Spleen (tissue), 11 donors: Measurements from ENCODE around the gene METTL2B. TPM values are rescaled to one million over a fixed set of nuclear protein-coding genes. Genes with fewer than 3 reads are reported as not detected.
"Not testable (repeated sequence)": the region's sequence is repeated elsewhere in the genome, so short reads cannot be mapped to it uniquely, and the experiment has no call there.

ENCODE experiments used
- DNase-seq: peaks from one replicate; pipeline ENCODE4 v3.0.0-alpha.2; 2020
- H3K27ac ChIP-seq, 8 donors: fragments of 200-600 bp; sonication (generic) in 7 of 8; 1 replicate in 4 of 8; 2 replicates in 4 of 8; pipeline versions ENCODE4 v1.5.0 to v1.8.0; 2016 to 2021; ENCODE audit warnings: inconsistent platforms in 4 of 8, mild to moderate bottlenecking in 4 of 8, moderate library complexity in 1 of 8
- H3K27me3 ChIP-seq, 7 donors: fragments of 200-600 bp; sonication (generic) in 6 of 7; replicated peaks in 1 of 7; 1 replicate in 4 of 7; 2 replicates in 3 of 7; pipeline versions ENCODE4 v1.5.0 to v1.8.0; 2016 to 2021; ENCODE audit warnings: inconsistent platforms in 3 of 7, mild to moderate bottlenecking in 1 of 7
- H3K36me3 ChIP-seq, 6 donors: fragments of 200-600 bp; sonication (generic) in 5 of 6; 1 replicate in 4 of 6; 2 replicates in 2 of 6; pipeline versions ENCODE4 v1.5.0 to v1.8.0; 2016 to 2021; ENCODE audit warnings: inconsistent platforms in 2 of 6
- H3K4me1 ChIP-seq, 6 donors: fragments of 200-600 bp; sonication (generic) in 5 of 6; 1 replicate in 3 of 6; 2 replicates in 3 of 6; pipeline versions ENCODE4 v1.5.0 to v1.8.0; 2016 to 2021; ENCODE audit warnings: inconsistent platforms in 3 of 6
- H3K4me3 ChIP-seq, 8 donors: fragments of 200-600 bp; sonication (generic) in 7 of 8; 1 replicate in 4 of 8; 2 replicates in 4 of 8; pipeline versions ENCODE4 v1.5.0 to v1.8.0; 2016 to 2021; ENCODE audit warnings: inconsistent platforms in 4 of 8, mild to moderate bottlenecking in 4 of 8, moderate library complexity in 2 of 8
- H3K9me3 ChIP-seq, 8 donors: fragments of 200-600 bp; sonication (generic) in 7 of 8; 1 replicate in 4 of 8; 2 replicates in 4 of 8; pipeline versions ENCODE4 v1.5.0 to v1.8.0; 2016 to 2021; ENCODE audit warnings: inconsistent platforms in 4 of 8
- POLR2A ChIP-seq, 3 donors: fragments of 450-650 bp; IDR thresholded peaks; one replicate each; pipeline ENCODE4 v1.5.1; 2017; ENCODE audit warnings: antibody characterized with exemption in 3 of 3, mild to moderate bottlenecking in 1 of 3
- POLR2AphosphoS5 ChIP-seq, 3 donors: sonication (generic); formaldehyde crosslinking; IDR thresholded peaks; one replicate each; pipeline ENCODE4 v1.5.1; 2017; ENCODE audit warnings: antibody characterized with exemption in 3 of 3
- WGBS, 5 donors: extraction: QIAGEN DNeasy Blood & Tissue Kit in 3 of 5; methylation state at CpG; one replicate each; pipeline versions ENCODE4 v1.1.5 to v1.1.7; 2013 to 2018; 5-methylcytosine and 5-hydroxymethylcytosine counted together
- intact Hi-C: fragments of 100-400 bp; cut with DNase I; formaldehyde crosslinking; loops from one replicate; pipeline ENCODE4 v1.15.0; 2023; ENCODE audit warnings: low total_unique reads
- polyA plus RNA-seq, 3 donors: library from polyadenylated mRNA; stranded (reverse); fragments of 200-250 nt; gene quantifications; one replicate each; pipeline ENCODE4 v1.2.1, GENCODE V29; 2013
- total RNA-seq, 7 donors: library from RNA; depleted of rRNA in 3 of 7; stranded (reverse); fragments of >200 nt in 3 of 7; fragmentation: NEBNext Ultra II Directional in 4 of 7; extraction: Animal tissue kit (Norgen Biotek cat#: 25700) in 4 of 7; gene quantifications; one replicate each; pipeline versions ENCODE4 v1.1.0 to v1.2.1, GENCODE V29; 2016 to 2021
- TF ChIP-seq, protein P1 (sequence below), 11 experiments: fragments of 200-600 bp in 7 of 11; fragments of 450-650 bp in 4 of 11; sonication (generic) in 4 of 11; IDR thresholded peaks in 8 of 11; conservative IDR thresholded peaks in 3 of 11; 1 replicate in 7 of 11; 2 replicates in 4 of 11; pipeline versions ENCODE4 v1.4.0 to v1.8.0; 2016 to 2021; ENCODE audit warnings: antibody characterized with exemption in 11 of 11, inconsistent platforms in 4 of 11, mild to moderate bottlenecking in 1 of 11
- donor health status: healthy with polysubstance abuse.
- donor health status: DM: no; HTN: no; CAD: no; lungs with moderate emphysema.
- donor health status: DM: no; HTN: no; CAD: no.
- donor health status: Bipolar disorder and iron deficiency.
- donor health status: healthy.
- donor health status: DM: no; HTN: no; CAD: no.
- donor health status: DM: yes; HTN: yes; CAD: no.

Gene METTL2B
- total and polyA plus RNA-seq, 10 donors: 6.7 to 32.8 (median 20.5) TPM

DNA sequence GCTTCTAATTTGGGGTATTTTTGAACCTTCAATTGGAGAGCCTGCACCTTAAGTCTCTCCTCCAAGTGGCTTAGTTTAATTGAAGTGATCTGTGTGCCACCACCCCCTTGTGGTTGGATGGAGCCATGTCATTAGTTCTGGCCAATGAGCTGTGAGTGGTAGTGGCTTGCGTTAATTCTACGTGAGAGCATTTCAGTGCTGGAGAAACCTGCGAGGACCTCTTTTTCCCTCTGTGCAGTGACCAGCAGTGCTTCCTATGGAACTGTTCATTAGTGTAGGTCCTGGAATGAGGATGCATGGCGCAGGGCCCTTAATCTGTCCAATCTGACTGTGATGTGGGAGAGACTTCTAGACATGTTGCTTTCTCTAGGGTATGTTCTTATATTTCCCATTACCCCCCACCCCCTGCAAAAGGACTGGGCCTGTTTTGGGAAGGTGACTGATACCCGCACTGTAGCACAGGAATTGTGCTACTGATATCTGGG is 17.1 kb upstream of the METTL2B start:
- intact Hi-C loops: no loop called here
- Histone ChIP-seq H3K27ac (peak overlapping the region in 2 of 8 donors; percentile 21 to 25), H3K9me3 (no peaks in the 10 kb centered on the region), H3K4me1 (peaks cover 7 to 57% (median 39%) of the 10 kb centered on the region in 6 donors), H3K36me3 (peaks cover 0 to 15% (median 0%) of the 10 kb centered on the region in 6 donors), H3K27me3 (no peaks in the 10 kb centered on the region), H3K4me3 (no peak overlapping the region)
- WGBS, 5 donors: 36 to 41% (median 39%) methylated on average over 5 of the region's 5 CpGs
- TF ChIP-seq, protein P1, sequence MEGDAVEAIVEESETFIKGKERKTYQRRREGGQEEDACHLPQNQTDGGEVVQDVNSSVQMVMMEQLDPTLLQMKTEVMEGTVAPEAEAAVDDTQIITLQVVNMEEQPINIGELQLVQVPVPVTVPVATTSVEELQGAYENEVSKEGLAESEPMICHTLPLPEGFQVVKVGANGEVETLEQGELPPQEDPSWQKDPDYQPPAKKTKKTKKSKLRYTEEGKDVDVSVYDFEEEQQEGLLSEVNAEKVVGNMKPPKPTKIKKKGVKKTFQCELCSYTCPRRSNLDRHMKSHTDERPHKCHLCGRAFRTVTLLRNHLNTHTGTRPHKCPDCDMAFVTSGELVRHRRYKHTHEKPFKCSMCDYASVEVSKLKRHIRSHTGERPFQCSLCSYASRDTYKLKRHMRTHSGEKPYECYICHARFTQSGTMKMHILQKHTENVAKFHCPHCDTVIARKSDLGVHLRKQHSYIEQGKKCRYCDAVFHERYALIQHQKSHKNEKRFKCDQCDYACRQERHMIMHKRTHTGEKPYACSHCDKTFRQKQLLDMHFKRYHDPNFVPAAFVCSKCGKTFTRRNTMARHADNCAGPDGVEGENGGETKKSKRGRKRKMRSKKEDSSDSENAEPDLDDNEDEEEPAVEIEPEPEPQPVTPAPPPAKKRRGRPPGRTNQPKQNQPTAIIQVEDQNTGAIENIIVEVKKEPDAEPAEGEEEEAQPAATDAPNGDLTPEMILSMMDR (IDR thresholded peaks at IDR 0.05 in 8 of 11, conservative IDR thresholded peaks at IDR 0.05 in 3 of 11): peak; percentile 64 to 88 (median 87)
- TF ChIP-seq POLR2A (IDR thresholded peaks at IDR 0.05): no peak
- no peak for DNase-seq

DNA sequence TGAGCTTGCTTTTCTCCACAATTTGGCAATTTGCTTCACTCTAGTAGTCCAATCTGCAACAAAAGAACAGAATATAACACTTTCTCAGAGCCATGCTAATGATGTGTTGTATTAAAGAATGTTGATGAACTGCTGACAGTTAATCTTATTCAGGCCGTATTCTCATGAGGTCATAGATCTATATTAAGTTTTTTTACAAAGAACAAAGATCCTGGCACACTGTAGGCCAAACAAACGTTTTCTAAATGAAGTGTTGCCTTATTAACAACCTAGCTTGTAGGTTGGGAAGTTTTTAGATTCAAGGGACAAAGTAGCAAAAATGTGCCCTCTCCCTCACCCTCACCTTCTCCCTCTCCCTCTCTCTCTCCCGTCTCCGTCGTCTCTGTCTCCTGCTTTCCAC is 14.1 kb upstream of the METTL2B start:
- TF ChIP-seq POLR2A (IDR thresholded peaks at IDR 0.05): no peak
- TF ChIP-seq POLR2AphosphoS5 (IDR thresholded peaks at IDR 0.05): no peak
- TF ChIP-seq, protein P1 (IDR thresholded peaks at IDR 0.05 in 8 of 11, conservative IDR thresholded peaks at IDR 0.05 in 3 of 11): no peak
- no peaks in the 10 kb centered on the region for H3K27me3 ChIP-seq
- peaks cover 0 to 10% (median 0%) of the 10 kb centered on the region in 6 donors for H3K36me3 ChIP-seq
- H3K27ac ChIP-seq: no peak overlapping the region
- DNase-seq: no peak
- H3K9me3 ChIP-seq: no peaks in the 10 kb centered on the region
- WGBS, 5 donors: 85 to 92% (median 90%) methylated on average over 5 of the region's 5 CpGs
- H3K4me3 ChIP-seq: no peak overlapping the region
- intact Hi-C loops: no loop called here
- peaks cover 0 to 32% (median 17%) of the 10 kb centered on the region in 6 donors for H3K4me1 ChIP-seq

DNA sequence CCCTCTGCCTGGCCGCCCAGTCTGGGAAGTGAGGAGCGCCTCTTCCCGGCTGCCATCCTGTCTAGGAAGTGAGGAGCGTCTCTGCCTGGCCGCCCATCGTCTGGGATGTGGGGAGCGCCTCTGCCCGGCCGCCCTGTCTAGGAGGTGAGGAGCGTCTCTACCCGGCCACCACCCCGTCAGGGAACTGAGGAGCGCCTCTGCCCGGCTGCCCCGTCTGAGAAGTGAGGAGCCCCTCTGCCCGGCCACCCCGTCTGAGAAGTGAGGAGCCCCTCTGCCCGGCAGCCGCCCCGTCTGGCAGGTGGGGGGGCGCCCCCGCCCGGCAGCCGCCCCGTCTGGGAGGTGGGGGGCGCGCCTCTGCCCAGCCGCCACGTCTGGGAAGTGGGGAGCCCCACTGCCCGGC is 13.2 kb upstream of the METTL2B start:
- intact Hi-C loops, H3K4me3 ChIP-seq: not testable (repeated sequence)

DNA sequence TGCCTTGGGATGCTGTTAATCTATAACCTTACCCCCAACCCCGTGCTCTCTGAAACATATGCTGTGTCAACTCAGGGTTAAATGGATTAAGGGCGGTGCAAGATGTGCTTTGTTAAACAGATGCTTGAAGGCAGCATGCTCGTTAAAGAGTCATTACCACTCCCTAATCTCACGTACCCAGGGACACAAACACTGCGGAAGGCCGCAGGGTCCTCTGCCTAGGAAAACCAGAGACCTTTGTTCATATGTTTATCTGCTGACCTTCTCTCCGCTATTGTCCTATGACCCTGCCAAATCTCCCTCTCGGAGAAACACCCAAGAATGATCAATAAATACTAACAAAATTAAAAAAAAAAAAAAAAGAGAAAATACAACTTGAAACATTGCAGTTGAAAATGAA is 12.6 kb upstream of the METTL2B start:
- H3K4me3 ChIP-seq, DNase-seq, H3K27me3 ChIP-seq, H3K27ac ChIP-seq, H3K9me3 ChIP-seq, intact Hi-C loops: not testable (repeated sequence)
- Histone ChIP-seq H3K4me1 (peaks cover 0 to 18% (median 9%) of the 10 kb centered on the region in 6 donors), H3K36me3 (peaks cover 0 to 10% (median 0%) of the 10 kb centered on the region in 6 donors)
- 87 to 93% (median 92%) methylated on average over 7 to 8 of the region's 8 CpGs for WGBS, 5 donors

More for the DNA sequence above, 13.2 kb upstream of the METTL2B start:
- Histone ChIP-seq H3K36me3 (peaks cover 0 to 10% (median 0%) of the 10 kb centered on the region in 6 donors), H3K4me1 (peaks cover 0 to 24% (median 14%) of the 10 kb centered on the region in 6 donors)
- not testable (repeated sequence) for DNase-seq, H3K27ac ChIP-seq, H3K9me3 ChIP-seq, H3K27me3 ChIP-seq
- 93 to 97% (median 94%) methylated on average over 22 to 30 of the region's 30 CpGs for whole genome bisulfite sequencing, 5 donors

DNA sequence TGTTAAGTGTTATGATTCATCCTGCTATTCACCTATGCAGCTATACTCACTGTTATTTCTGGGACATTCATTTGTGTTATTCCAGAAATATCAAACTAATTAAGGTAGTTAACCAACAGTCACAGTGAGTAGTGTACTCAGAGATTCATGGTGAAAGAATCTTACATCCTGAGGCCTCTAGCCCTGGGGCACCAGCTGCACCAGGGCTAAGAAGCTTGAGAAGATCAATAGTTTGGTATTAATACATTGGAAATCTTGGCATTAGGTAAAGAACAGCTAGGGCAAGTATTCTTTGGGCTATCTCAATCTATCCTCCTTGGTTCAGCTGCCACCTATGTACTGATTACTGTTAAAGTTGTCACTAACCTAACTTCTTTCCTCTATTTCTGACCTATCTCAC is 9.7 kb upstream of the METTL2B start:
- H3K36me3 ChIP-seq: peaks cover 0 to 10% (median 0%) of the 10 kb centered on the region in 6 donors
- DNase-seq, H3K27me3 ChIP-seq, intact Hi-C loops, H3K4me1 ChIP-seq, H3K9me3 ChIP-seq, H3K4me3 ChIP-seq, H3K27ac ChIP-seq: not testable (repeated sequence)

DNA sequence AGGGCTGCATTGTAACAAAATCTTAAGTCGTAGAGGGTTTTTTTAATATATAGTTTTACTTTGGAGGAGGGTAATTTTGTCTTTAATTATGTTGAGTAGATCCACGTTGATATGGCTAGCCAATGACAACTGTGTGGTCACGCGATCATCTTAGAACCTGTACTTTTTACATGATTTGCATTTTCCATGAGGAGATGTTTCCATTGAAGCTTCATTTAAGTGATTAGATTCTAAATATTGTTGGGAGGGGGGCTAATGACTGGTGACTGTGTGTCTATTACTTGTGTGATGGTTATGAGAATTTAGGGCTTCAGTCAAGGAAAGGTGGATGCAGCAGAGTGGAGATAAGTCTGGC is 765 bp downstream of the METTL2B start:
- 3 to 5% (median 4%) methylated on average over 4 of the region's 4 CpGs for WGBS, 5 donors
- H3K36me3 ChIP-seq: peaks cover 0 to 37% (median 16%) of the 10 kb centered on the region in 6 donors
- H3K9me3 ChIP-seq, H3K27me3 ChIP-seq, DNase-seq: not testable (repeated sequence)
- H3K4me3 ChIP-seq: peak overlapping the region; percentile 50 to 78 (median 74)
- peak overlapping the region; percentile 55 to 88 (median 85) for H3K27ac ChIP-seq
- H3K4me1 ChIP-seq: peaks cover 6 to 39% (median 20%) of the 10 kb centered on the region in 6 donors
- intact Hi-C loops: loop anchor here (5.0 kb wide), 1 partner anchor 405 kb away; no protein-coding TSS in a partner anchor

DNA sequence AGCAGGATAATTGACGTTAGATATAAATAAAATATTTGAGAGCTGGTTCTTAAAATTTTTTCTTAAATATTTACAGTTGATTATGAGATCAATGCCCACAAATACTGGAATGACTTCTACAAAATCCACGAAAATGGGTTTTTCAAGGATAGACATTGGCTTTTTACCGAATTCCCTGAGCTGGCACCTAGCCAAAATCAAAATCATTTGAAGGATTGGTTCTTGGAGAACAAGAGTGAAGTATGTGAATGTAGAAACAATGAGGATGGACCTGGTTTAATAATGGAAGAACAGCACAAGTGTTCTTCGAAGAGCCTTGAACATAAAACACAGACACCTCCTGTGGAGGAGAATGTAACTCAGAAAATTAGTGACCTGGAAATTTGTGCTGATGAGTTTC is 2.5 kb downstream of the METTL2B start:
- Histone ChIP-seq H3K36me3 (peaks cover 0 to 54% (median 25%) of the 10 kb centered on the region in 6 donors), H3K4me1 (peaks cover 6 to 38% (median 20%) of the 10 kb centered on the region in 6 donors)
- intact Hi-C loops: loop anchor here (5.0 kb wide), 1 partner anchor 403 kb away; no protein-coding TSS in a partner anchor
- not testable (repeated sequence) for H3K27me3 ChIP-seq, H3K9me3 ChIP-seq, H3K27ac ChIP-seq, DNase-seq, H3K4me3 ChIP-seq
- WGBS, 5 donors: 88 to 96% (median 91%) methylated on average over 3 to 4 of the region's 4 CpGs

DNA sequence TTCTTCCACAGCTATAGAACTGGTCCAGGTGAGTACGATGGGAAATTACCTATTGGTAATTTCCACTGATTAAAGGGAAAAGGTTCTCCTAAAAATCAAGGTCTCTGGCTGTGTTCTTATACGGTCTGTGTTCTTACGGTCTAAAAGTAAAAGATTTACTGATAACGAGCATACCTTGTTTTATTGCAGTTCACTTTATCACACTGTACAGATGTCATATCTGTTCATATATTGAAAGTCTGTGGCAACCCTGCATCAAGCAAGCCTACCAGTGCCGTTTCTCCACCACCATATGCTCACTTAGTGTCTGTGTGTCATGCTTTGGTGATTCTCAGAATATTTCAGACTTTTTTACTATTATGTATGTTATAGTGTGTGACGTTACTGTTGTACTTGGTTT is 11.6 kb downstream of the METTL2B start:
- H3K4me3 ChIP-seq, intact Hi-C loops, H3K9me3 ChIP-seq, H3K27me3 ChIP-seq, H3K27ac ChIP-seq, H3K4me1 ChIP-seq, DNase-seq: not testable (repeated sequence)
- peaks cover 0 to 87% (median 13%) of the 10 kb centered on the region in 6 donors for H3K36me3 ChIP-seq
- 93 to 98% (median 95%) methylated on average over 6 of the region's 6 CpGs for WGBS, 5 donors
